Gastrocnemius medialis (tissue), 4 donors: ENCODE measurements around the gene PLCB1. TPM values are rescaled to one million over a fixed set of nuclear protein-coding genes. Genes with fewer than 3 reads are reported as not detected.

Experiments
- ATAC-seq, 2 donors: fragments of 150-250 bp; one replicate each; pipeline ENCODE4 v1.9.1; 2016
- DNase-seq, 2 donors: peaks; one replicate each; pipeline ENCODE4 v3.0.0-alpha.2; 2019
- H3K27ac ChIP-seq, 4 donors: fragments of 200-600 bp; sonication (generic); 1 replicate in 1 of 4; 2 replicates in 3 of 4; pipeline ENCODE4 v1.5.1; 2016 to 2018; ENCODE audit warnings: mild to moderate bottlenecking in 2 of 4, moderate library complexity in 1 of 4
- H3K27me3 ChIP-seq, 3 donors: fragments of 200-600 bp; sonication (generic) in 2 of 3; 1 replicate in 1 of 3; 2 replicates in 2 of 3; pipeline versions ENCODE4 v1.5.1 to v1.6.0; 2016 to 2019; ENCODE audit warnings: mild to moderate bottlenecking in 1 of 3, moderate library complexity in 1 of 3
- H3K36me3 ChIP-seq, 2 donors: fragments of 200-600 bp; sonication (generic) in 1 of 2; one replicate each; pipeline ENCODE4 v1.5.1; 2017 to 2018
- H3K4me1 ChIP-seq, 2 donors: fragments of 200-600 bp; sonication (generic) in 1 of 2; one replicate each; pipeline ENCODE4 v1.5.1; 2016 to 2017; ENCODE audit warnings: mild to moderate bottlenecking in 2 of 2
- H3K4me3 ChIP-seq, 4 donors: fragments of 200-600 bp; sonication (generic) in 3 of 4; 1 replicate in 1 of 4; 2 replicates in 3 of 4; pipeline ENCODE4 v1.5.1; 2016 to 2019; ENCODE audit warnings: mild to moderate bottlenecking in 2 of 4
- H3K9me3 ChIP-seq, 3 donors: fragments of 200-600 bp; sonication (generic) in 2 of 3; 1 replicate in 1 of 3; 2 replicates in 2 of 3; pipeline ENCODE4 v1.5.1; 2016 to 2019
- CTCF ChIP-seq, 5 experiments: fragments of 450-650 bp in 3 of 5; fragments of 200-600 bp in 2 of 5; sonication (generic) in 2 of 5; IDR thresholded peaks in 4 of 5; conservative IDR thresholded peaks in 1 of 5; 1 replicate in 4 of 5; 2 replicates in 1 of 5; pipeline ENCODE4 v1.5.1; 2016 to 2019; ENCODE audit warnings: antibody characterized with exemption in 5 of 5, mild to moderate bottlenecking in 3 of 5, moderate library complexity in 3 of 5
- POLR2A ChIP-seq, 2 donors: fragments of 450-650 bp; IDR thresholded peaks; one replicate each; pipeline ENCODE4 v1.6.1; 2017; ENCODE audit warnings: antibody characterized with exemption in 2 of 2, mild to moderate bottlenecking in 2 of 2, moderate library complexity in 2 of 2
- in situ Hi-C, 4 donors: fragments of 200-750 bp; cut with MboI; loops; one replicate each; pipeline versions ENCODE4 v1.15.0 to v1.8.0; 2017; ENCODE audit warnings: low sequenced_read_pairs in 4 of 4
- intact Hi-C: fragments of 100-400 bp; cut with DNase I; formaldehyde crosslinking; loops from one replicate; pipeline ENCODE4 v1.15.1; 2023; ENCODE audit warnings: low total_unique reads
- total RNA-seq, 4 donors: library from RNA; depleted of rRNA; stranded (reverse); fragments of >200 nt; gene quantifications; one replicate each; pipeline versions ENCODE4 v1.1.0 to v1.2.3, GENCODE V29; 2016

Gene PLCB1
- total RNA-seq, 4 donors from 2014 or later = 4.1 to 10.0 (median 7.6) TPM

- TF ChIP-seq CTCF (IDR thresholded peaks at IDR 0.05 in 4 of 5, conservative IDR thresholded peaks at IDR 0.05 in 1 of 5) (no peak), POLR2A (IDR thresholded peaks at IDR 0.05) (no peak)
- no peaks in the 10 kb centered on the region for H3K4me1 ChIP-seq
- in situ Hi-C loops = no loop called here
- intact Hi-C loops = no loop called here
- H3K27ac ChIP-seq = no peak overlapping the region
- no peaks in the 10 kb centered on the region for H3K36me3 ChIP-seq
- no peak overlapping the region for H3K4me3 ChIP-seq
- ATAC-seq (no peak), DNase-seq (no peak)
- no peaks in the 10 kb centered on the region for H3K9me3 ChIP-seq
- no peaks in the 10 kb centered on the region for H3K27me3 ChIP-seq
These were observed 777.5 kb downstream of the PLCB1 start for GRCh38 chr20:8909596-8909995.

- Histone ChIP-seq H3K4me3 (no peak overlapping the region), H3K27ac (no peak overlapping the region), H3K9me3 (no peaks in the 10 kb centered on the region), H3K36me3 (no peaks in the 10 kb centered on the region), H3K4me1 (no peaks in the 10 kb centered on the region), H3K27me3 (no peaks in the 10 kb centered on the region)
- TF ChIP-seq CTCF (IDR thresholded peaks at IDR 0.05 in 4 of 5, conservative IDR thresholded peaks at IDR 0.05 in 1 of 5) = no peak
- no peak for TF ChIP-seq POLR2A (IDR thresholded peaks at IDR 0.05)
- in situ Hi-C loops = no loop called here
- no peak for DNase-seq
- no peak for ATAC-seq
- intact Hi-C loops = no loop called here
These were observed 780.0 kb downstream of the PLCB1 start for GRCh38 chr20:8912096-8912495.

- H3K4me1 ChIP-seq = no peaks in the 10 kb centered on the region
- in situ Hi-C loops (no loop called here), intact Hi-C loops (no loop called here)
- no peak overlapping the region for H3K4me3 ChIP-seq
- H3K9me3 ChIP-seq = no peaks in the 10 kb centered on the region
- DNase-seq (no peak), ATAC-seq (no peak)
- no peak for TF ChIP-seq CTCF (IDR thresholded peaks at IDR 0.05 in 4 of 5, conservative IDR thresholded peaks at IDR 0.05 in 1 of 5)
- TF ChIP-seq POLR2A (IDR thresholded peaks at IDR 0.05) = no peak
- H3K27ac ChIP-seq = no peak overlapping the region
- H3K36me3 ChIP-seq = no peaks in the 10 kb centered on the region
- no peaks in the 10 kb centered on the region for H3K27me3 ChIP-seq
These were observed 780.7 kb downstream of the PLCB1 start for GRCh38 chr20:8912731-8913130.

- H3K27ac ChIP-seq = no peak overlapping the region
- TF ChIP-seq POLR2A (IDR thresholded peaks at IDR 0.05) = no peak
- no peak for TF ChIP-seq CTCF (IDR thresholded peaks at IDR 0.05 in 4 of 5, conservative IDR thresholded peaks at IDR 0.05 in 1 of 5)
- ATAC-seq = no peak
These were observed 781.4 kb downstream of the PLCB1 start for GRCh38 chr20:8913456-8913855.

GRCh38 chr20:8914421-8914820 is 782.4 kb downstream of the PLCB1 start:
- H3K36me3 ChIP-seq = no peaks in the 10 kb centered on the region
- DNase-seq (no peak), ATAC-seq (no peak)
- no peak overlapping the region for H3K27ac ChIP-seq
- TF ChIP-seq CTCF (IDR thresholded peaks at IDR 0.05 in 4 of 5, conservative IDR thresholded peaks at IDR 0.05 in 1 of 5) (no peak), POLR2A (IDR thresholded peaks at IDR 0.05) (no peak)
- no peaks in the 10 kb centered on the region for H3K4me1 ChIP-seq
- intact Hi-C loops (no loop called here), in situ Hi-C loops (no loop called here)
- no peak overlapping the region for H3K4me3 ChIP-seq
- H3K9me3 ChIP-seq = no peaks in the 10 kb centered on the region
- H3K27me3 ChIP-seq = no peaks in the 10 kb centered on the region

More at GRCh38 chr20:8913456-8913855, 781.4 kb downstream of the PLCB1 start:
- intact Hi-C loops (no loop called here), in situ Hi-C loops (no loop called here)
- DNase-seq = no peak
- no peak overlapping the region for H3K4me3 ChIP-seq
- H3K4me1 ChIP-seq = no peaks in the 10 kb centered on the region
- no peaks in the 10 kb centered on the region for H3K9me3 ChIP-seq
- no peaks in the 10 kb centered on the region for H3K27me3 ChIP-seq
- no peaks in the 10 kb centered on the region for H3K36me3 ChIP-seq
